Measurements from ENCODE around the gene AKIRIN1.
"Not testable (repeated sequence)": the region's sequence is repeated elsewhere in the genome, so short reads cannot be mapped to it uniquely, and the experiment has no call there.

The AKIRIN1 gene

GRCh38 chr1:38990738-38991637, at the start of gene AKIRIN1:
TSS of gene AKIRIN1 (plus strand) at chr1:38991276. CDS start at chr1:38991381, 105 bp downstream.
- peak; percentile 91 for DNase-seq (ENCODE audit: low read depth)

GRCh38 chr1:38941527-38942019, 49.5 kb upstream of the AKIRIN1 start, which contains the start of gene RHBDL2:
TSS of gene RHBDL2 (minus strand) at chr1:38941830. CDS start at chr1:38919212, 22,618 bp downstream.
- no peak for DNase-seq (ENCODE audit: low read depth)

- DNase-seq (ENCODE audit: low read depth), result no peak
Measured at GRCh38 chr1:38942664-38943428, 48.2 kb upstream of the AKIRIN1 start.

GRCh38 chr1:38944547-38944946, 46.5 kb upstream of the AKIRIN1 start:
- DNase-seq (ENCODE audit: low read depth), result no peak

- DNase-seq (ENCODE audit: low read depth), result no peak
Measured at GRCh38 chr1:38950553-38950952, 40.5 kb upstream of the AKIRIN1 start.

GRCh38 chr1:38953433-38953860, 37.6 kb upstream of the AKIRIN1 start:
- DNase-seq (ENCODE audit: low read depth), result no peak

- no peak for DNase-seq (ENCODE audit: low read depth)
Measured at GRCh38 chr1:38958967-38959366, 32.1 kb upstream of the AKIRIN1 start.

GRCh38 chr1:38962113-38962512, 29.0 kb upstream of the AKIRIN1 start:
- peak; percentile 13 for DNase-seq (ENCODE audit: low read depth)

- no peak for DNase-seq (ENCODE audit: low read depth)
Measured at GRCh38 chr1:38962560-38962959, 28.5 kb upstream of the AKIRIN1 start.

GRCh38 chr1:38964140-38964548, 26.9 kb upstream of the AKIRIN1 start:
- DNase-seq (ENCODE audit: low read depth), result no peak

GRCh38 chr1:38973145-38973544, 17.9 kb upstream of the AKIRIN1 start:
- DNase-seq (ENCODE audit: low read depth), result not testable (repeated sequence)

GRCh38 chr1:38973659-38974437, 17.2 kb upstream of the AKIRIN1 start:
- DNase-seq (ENCODE audit: low read depth), result no peak

GRCh38 chr1:38977399-38978244, 13.5 kb upstream of the AKIRIN1 start:
- not testable (repeated sequence) for DNase-seq (ENCODE audit: low read depth)

GRCh38 chr1:38978245-38978542, 12.9 kb upstream of the AKIRIN1 start:
- not testable (repeated sequence) for DNase-seq (ENCODE audit: low read depth)

GRCh38 chr1:38979380-38979779, 11.7 kb upstream of the AKIRIN1 start:
- not testable (repeated sequence) for DNase-seq (ENCODE audit: low read depth)

- DNase-seq (ENCODE audit: low read depth), result no peak
Measured at GRCh38 chr1:38989979-38990378, 1.1 kb upstream of the AKIRIN1 start.

GRCh38 chr1:38990386-38990737, 714 bp upstream of the AKIRIN1 start:
- DNase-seq (ENCODE audit: low read depth), result no peak

GRCh38 chr1:38991638-38992411, 749 bp downstream of the AKIRIN1 start:
- DNase-seq (ENCODE audit: low read depth), result no peak

- no peak for DNase-seq (ENCODE audit: low read depth)
Measured at GRCh38 chr1:38992412-38993111, 1.5 kb downstream of the AKIRIN1 start.

- no peak for DNase-seq (ENCODE audit: low read depth)
Measured at GRCh38 chr1:38994196-38994595, 3.1 kb downstream of the AKIRIN1 start.
